NCI-H2196 (cell line): ENCODE measurements around the gene OR51S1.
"Not testable (repeated sequence)": the region's sequence is repeated elsewhere in the genome, so short reads cannot be mapped to it uniquely, and the experiment has no call there.

Source experiments
- DNase-seq: peaks from one replicate; lab custom pipeline; 2025; ENCODE audit not compliant: unreplicated experiment; lab: John Stamatoyannopoulos, UW

The OR51S1 gene

DNA sequence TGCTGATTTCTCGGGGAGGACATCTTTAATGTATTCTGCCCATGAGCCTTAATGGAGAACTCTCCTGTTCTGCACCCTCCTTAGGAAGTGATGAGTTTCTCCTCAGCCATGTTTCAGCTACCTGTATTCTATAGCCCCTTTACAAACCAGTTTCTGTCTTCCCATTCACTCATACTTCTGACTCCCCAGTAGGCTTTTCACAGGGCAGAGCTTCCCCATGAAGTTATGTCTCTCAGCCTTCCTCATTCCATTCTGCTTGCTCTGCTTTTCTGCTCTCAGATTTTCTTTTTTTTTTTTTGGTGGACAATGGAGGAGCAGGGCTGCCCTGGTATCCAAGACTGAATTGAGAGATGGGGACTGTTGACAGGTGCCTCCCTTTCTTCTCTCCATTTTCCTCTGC, 40.5 kb downstream of the OR51S1 start:
- no peak for DNase-seq

DNA sequence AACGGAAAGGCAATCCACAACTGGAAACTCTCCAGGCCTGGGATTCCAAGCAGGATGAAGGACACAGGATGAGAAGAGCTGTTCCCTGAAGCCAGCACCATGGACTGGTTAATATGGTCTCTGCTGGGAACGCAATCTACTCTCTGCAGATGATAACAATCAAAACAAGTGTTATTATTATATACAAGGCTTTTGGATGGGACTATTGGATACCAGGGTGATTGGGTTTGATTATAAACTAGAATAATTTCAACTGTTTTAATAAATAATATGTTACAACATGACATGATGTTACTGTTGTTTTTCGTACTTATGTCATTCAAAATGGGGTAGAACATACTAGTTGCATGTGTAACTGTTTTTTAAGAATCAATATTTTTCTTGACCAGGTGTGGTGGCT, 44.7 kb downstream of the OR51S1 start, which contains the start of gene OR52R1:
OR52R1 (minus strand) TSS at position 101 of the 400 bp plus-strand sequence; CDS start at position 101, 0 bp downstream.
- no peak for DNase-seq

DNA sequence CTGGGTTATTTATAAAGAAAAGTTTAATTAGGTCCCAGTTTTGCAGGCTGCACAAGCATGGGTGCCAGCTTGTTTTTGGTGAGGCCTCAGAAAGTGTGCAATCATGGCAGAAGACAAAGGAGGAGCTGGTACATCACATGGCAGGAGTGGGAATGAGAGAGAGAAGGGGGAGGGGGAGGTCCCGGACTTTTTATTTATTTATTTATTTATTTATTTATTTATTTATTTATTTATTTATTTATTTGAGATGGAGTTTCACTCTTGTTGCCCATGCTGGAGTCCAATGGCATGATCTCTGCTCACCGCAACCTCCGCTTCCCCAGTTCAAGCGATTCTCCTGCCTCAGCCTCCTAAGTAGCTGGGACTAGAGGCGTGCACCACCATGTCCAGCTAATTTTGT, 47.7 kb downstream of the OR51S1 start:
- not testable (repeated sequence) for DNase-seq

DNA sequence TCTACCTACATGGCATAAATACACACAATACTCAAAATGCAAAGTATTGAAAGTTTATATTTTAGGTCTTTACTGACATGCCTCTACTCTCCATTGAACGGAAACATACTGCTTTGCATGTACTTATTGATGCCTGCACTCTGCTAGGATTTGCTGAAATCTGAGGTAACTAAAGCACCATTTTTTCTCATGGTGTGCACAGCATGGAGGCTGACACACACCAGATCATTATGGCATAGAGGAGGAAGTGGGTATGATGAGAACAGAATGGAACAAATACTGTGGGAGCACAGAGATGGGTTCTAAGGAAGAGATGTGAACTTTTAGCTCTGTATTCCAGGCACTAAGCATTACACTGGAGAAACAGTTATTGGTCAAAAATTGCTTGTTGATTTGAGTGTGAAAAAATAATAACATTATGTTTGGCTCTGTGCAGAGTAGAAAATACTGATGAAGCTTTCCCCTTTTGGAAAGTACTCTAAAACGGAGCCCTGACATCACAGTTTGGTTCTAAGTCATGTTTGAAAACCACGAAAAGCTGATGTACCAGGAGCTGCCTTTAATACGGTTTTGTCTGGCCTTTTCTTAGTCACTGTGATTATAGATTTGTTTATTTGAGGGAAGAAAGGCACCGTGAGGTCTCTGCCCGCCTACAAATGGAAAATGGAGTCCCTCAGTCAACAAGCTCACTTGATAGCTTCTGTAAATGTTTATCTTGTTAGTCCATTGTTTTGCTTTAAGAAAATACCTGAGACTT, 50.4 kb downstream of the OR51S1 start:
- DNase-seq = no peak
